H9 (cell line): ENCODE measurements around the gene EFNA5. TPM values are rescaled to one million over a fixed set of nuclear protein-coding genes. Genes with fewer than 3 reads are reported as not detected.

Experiments
- DNase-seq: peaks from one replicate; pipeline ENCODE4 v3.0.0-alpha.2; 2017
- H2AFZ ChIP-seq: one replicate; pipeline ENCODE4 v1.6.1; 2013; ENCODE audit warnings: mild to moderate bottlenecking, low read length, control low read depth, moderate library complexity
- H2AK5ac ChIP-seq: 2 replicates; pipeline ENCODE4 v1.6.1; 2013; ENCODE audit warnings: low read length, control low read depth, mixed read lengths; ENCODE audit not compliant: insufficient read length
- H2BK120ac ChIP-seq: one replicate; pipeline ENCODE4 v1.6.1; 2013; ENCODE audit warnings: low read depth, mild to moderate bottlenecking, low read length, control low read depth, inconsistent platforms; ENCODE audit not compliant: poor library complexity, severe bottlenecking
- H2BK12ac ChIP-seq: 2 replicates; pipeline ENCODE4 v1.6.1; 2013; ENCODE audit warnings: low read length, control low read depth, mixed read lengths, low read depth; ENCODE audit not compliant: insufficient read length
- H2BK15ac ChIP-seq: 2 replicates; pipeline ENCODE4 v1.6.1; 2013; ENCODE audit warnings: low read depth, low read length, control low read depth
- H2BK20ac ChIP-seq: one replicate; pipeline ENCODE4 v1.6.1; 2013; ENCODE audit warnings: low read depth, mild to moderate bottlenecking, low read length, control low read depth, inconsistent platforms; ENCODE audit not compliant: poor library complexity, severe bottlenecking
- H2BK5ac ChIP-seq: 2 replicates; pipeline ENCODE4 v1.6.1; 2013; ENCODE audit warnings: low read length, control low read depth, mixed read lengths; ENCODE audit not compliant: insufficient read length
- H3K14ac ChIP-seq: 2 replicates; pipeline ENCODE4 v1.6.1; 2013; ENCODE audit warnings: low read length, control low read depth; ENCODE audit not compliant: insufficient read depth
- H3K18ac ChIP-seq: 2 replicates; pipeline ENCODE4 v1.6.1; 2013; ENCODE audit warnings: low read depth, mild to moderate bottlenecking, mixed read lengths, low read length, control low read depth; ENCODE audit not compliant: insufficient read length
- H3K23ac ChIP-seq: 2 replicates; pipeline ENCODE4 v1.6.1; 2013; ENCODE audit warnings: low read length, control low read depth, mixed read lengths, low read depth; ENCODE audit not compliant: insufficient read length
- H3K23me2 ChIP-seq: 2 replicates; pipeline ENCODE4 v1.6.1; 2013; ENCODE audit warnings: low read depth, mild to moderate bottlenecking, mixed read lengths, low read length, control low read depth; ENCODE audit not compliant: insufficient read length, poor library complexity, severe bottlenecking
- H3K27ac ChIP-seq: 2 replicates; pipeline ENCODE4 v1.5.1; 2013; ENCODE audit warnings: low read length, control low read depth, mixed read lengths, low read depth; ENCODE audit not compliant: insufficient read length
- H3K27me3 ChIP-seq: 2 replicates; pipeline ENCODE4 v1.6.1; 2013; ENCODE audit warnings: low read length, control low read depth, inconsistent platforms; ENCODE audit not compliant: insufficient read depth
- H3K4ac ChIP-seq: 2 replicates; pipeline ENCODE4 v1.6.1; 2013; ENCODE audit warnings: low read depth, mild to moderate bottlenecking, control low read depth, inconsistent platforms, low read length, moderate library complexity
- H3K4me1 ChIP-seq: 2 replicates; pipeline ENCODE4 v1.6.1; 2013; ENCODE audit warnings: low read length, control low read depth, inconsistent platforms; ENCODE audit not compliant: insufficient read depth
- H3K4me2 ChIP-seq: 2 replicates; pipeline ENCODE4 v1.6.1; 2013; ENCODE audit warnings: low read length, control low read depth, mixed read lengths; ENCODE audit not compliant: insufficient read length, insufficient read depth
- H3K56ac ChIP-seq: 2 replicates; pipeline ENCODE4 v1.6.1; 2013; ENCODE audit warnings: low read depth, mild to moderate bottlenecking, mixed read lengths, low read length, control low read depth; ENCODE audit not compliant: insufficient read length
- H3K79me1 ChIP-seq: 2 replicates; pipeline ENCODE4 v1.6.1; 2013; ENCODE audit warnings: low read depth, mild to moderate bottlenecking, moderate library complexity, low read length, control low read depth, inconsistent platforms; ENCODE audit not compliant: insufficient read depth, poor library complexity, severe bottlenecking
- H3K79me2 ChIP-seq: 2 replicates; pipeline ENCODE4 v1.6.1; 2013; ENCODE audit warnings: low read length, control low read depth, inconsistent platforms; ENCODE audit not compliant: insufficient read depth
- H3K9ac ChIP-seq: 2 replicates; pipeline ENCODE4 v1.6.1; 2013; ENCODE audit warnings: low read length, control low read depth, mixed read lengths; ENCODE audit not compliant: insufficient read length; ENCODE audit errors: extremely low read depth
- H3K9me3 ChIP-seq: one replicate; pipeline ENCODE4 v1.6.1; 2013; ENCODE audit warnings: low read depth, low read length, inconsistent platforms; ENCODE audit not compliant: control insufficient read depth
- H3T11ph ChIP-seq: one replicate; pipeline ENCODE4 v1.6.1; 2013; ENCODE audit warnings: mild to moderate bottlenecking, low read length, control low read depth, inconsistent platforms
- H4K20me1 ChIP-seq: one replicate; pipeline ENCODE4 v1.6.1; 2013; ENCODE audit not compliant: control insufficient read depth, insufficient read length, insufficient read depth
- H4K5ac ChIP-seq: 2 replicates; pipeline ENCODE4 v1.6.1; 2013; ENCODE audit warnings: low read depth, mild to moderate bottlenecking, mixed read lengths, low read length, control low read depth; ENCODE audit not compliant: insufficient read length
- H4K8ac ChIP-seq: replicated peaks from 2 replicates; pipeline ENCODE4 v1.6.1; 2013; ENCODE audit warnings: low read length, control low read depth, mixed read lengths, low read depth; ENCODE audit not compliant: insufficient read length
- H4K91ac ChIP-seq: 2 replicates; pipeline ENCODE4 v1.6.1; 2013; ENCODE audit warnings: low read depth, mild to moderate bottlenecking, moderate library complexity, mixed read lengths, low read length, control low read depth; ENCODE audit not compliant: insufficient read length
- H3K27ac Mint-ChIP-seq, 3 experiments: 2 replicates in 2 of 3; 3 replicates in 1 of 3; pipeline ENCODE4 v1.8.0; 2020 to 2021; ENCODE audit warnings: mixed read lengths in 3 of 3, mild to moderate bottlenecking in 1 of 3, moderate library complexity in 1 of 3
- H3K27me3 Mint-ChIP-seq: 2 replicates; pipeline ENCODE4 v1.8.0; 2021; ENCODE audit warnings: low read depth, mild to moderate bottlenecking, moderate library complexity, mixed read lengths
- H3K36me3 Mint-ChIP-seq, 3 experiments: 2 replicates in 2 of 3; 3 replicates in 1 of 3; pipeline ENCODE4 v1.8.0; 2020 to 2021; ENCODE audit warnings: low read depth in 3 of 3, mixed read lengths in 3 of 3; ENCODE audit not compliant: insufficient read depth in 1 of 3
- H3K4me1 Mint-ChIP-seq, 2 experiments: 2 replicates each; pipeline ENCODE4 v1.8.0; 2020; ENCODE audit warnings: mixed read lengths in 2 of 2
- H3K4me3 Mint-ChIP-seq, 2 experiments: 2 replicates in 1 of 2; 3 replicates in 1 of 2; pipeline ENCODE4 v1.8.0; 2020 to 2021; ENCODE audit warnings: mild to moderate bottlenecking in 2 of 2, mixed read lengths in 2 of 2, moderate library complexity in 1 of 2
- H3K9me3 Mint-ChIP-seq, 2 experiments: 2 replicates in 1 of 2; 3 replicates in 1 of 2; pipeline ENCODE4 v1.8.0; 2020; ENCODE audit warnings: mild to moderate bottlenecking in 2 of 2, mixed read lengths in 2 of 2, moderate library complexity in 1 of 2
- WGBS: extraction: QIAGEN DNeasy Blood & Tissue Kit; methylation state at CpG from one replicate; pipeline ENCODE4 v1.1.7; 2013; ENCODE audit warnings: missing lambda C conversion rate, low lambda C conversion rate, mixed read lengths; ENCODE audit not compliant: insufficient read length; ENCODE audit errors: extremely low coverage; 5-methylcytosine and 5-hydroxymethylcytosine counted together
- total RNA-seq: library from RNA; stranded (reverse); gene quantifications from 2 replicates; pipeline ENCODE4 v1.2.1, GENCODE V29; 2021
- TF ChIP-seq, protein P1 (sequence below): fragments of 200-600 bp; sonication (generic); conservative IDR thresholded peaks from 3 replicates; pipeline ENCODE4 v1.8.0; 2021; ENCODE audit warnings: antibody characterized with exemption, mild to moderate bottlenecking

Gene EFNA5
- total RNA-seq, 1 experiment from 2014 or later, result 20.4 TPM

DNA sequence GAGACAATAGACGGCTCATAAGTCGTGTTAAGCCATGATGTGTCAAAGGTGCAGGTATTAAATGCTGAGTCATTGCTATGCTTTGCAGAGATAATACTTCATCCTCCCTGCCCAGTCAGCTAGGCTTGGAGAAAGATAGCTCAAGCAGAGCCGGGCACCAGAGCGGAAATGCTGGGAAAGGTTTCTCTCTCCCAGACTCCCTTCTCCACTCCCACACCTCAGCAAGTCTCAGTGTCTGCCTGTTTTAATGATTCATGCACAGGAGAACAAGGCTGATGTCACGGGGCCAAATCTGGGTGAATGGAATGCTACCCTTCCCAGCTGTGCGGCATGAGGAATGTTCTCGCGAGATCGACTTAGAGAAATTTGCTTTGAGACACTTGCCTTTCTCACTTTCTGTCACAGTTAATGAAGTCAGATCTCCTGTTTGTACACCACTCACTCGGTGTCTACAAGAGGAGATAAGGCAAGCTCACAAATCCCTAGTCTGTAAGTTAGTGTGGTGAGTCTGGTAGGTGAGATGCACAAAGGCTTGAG, 204.4 kb downstream of the EFNA5 start:
- peak overlapping the region; percentile 76 for H2AK5ac ChIP-seq
- peak overlapping the region; percentile 89 for H2BK12ac ChIP-seq
- H3K79me2 ChIP-seq, result no peaks in the 10 kb centered on the region
- no peak overlapping the region for H4K8ac ChIP-seq
- no peaks in the 10 kb centered on the region for H3K23me2 ChIP-seq
- no peak overlapping the region for H3K4ac ChIP-seq
- no peak overlapping the region for H2BK15ac ChIP-seq
- TF ChIP-seq, protein P1, sequence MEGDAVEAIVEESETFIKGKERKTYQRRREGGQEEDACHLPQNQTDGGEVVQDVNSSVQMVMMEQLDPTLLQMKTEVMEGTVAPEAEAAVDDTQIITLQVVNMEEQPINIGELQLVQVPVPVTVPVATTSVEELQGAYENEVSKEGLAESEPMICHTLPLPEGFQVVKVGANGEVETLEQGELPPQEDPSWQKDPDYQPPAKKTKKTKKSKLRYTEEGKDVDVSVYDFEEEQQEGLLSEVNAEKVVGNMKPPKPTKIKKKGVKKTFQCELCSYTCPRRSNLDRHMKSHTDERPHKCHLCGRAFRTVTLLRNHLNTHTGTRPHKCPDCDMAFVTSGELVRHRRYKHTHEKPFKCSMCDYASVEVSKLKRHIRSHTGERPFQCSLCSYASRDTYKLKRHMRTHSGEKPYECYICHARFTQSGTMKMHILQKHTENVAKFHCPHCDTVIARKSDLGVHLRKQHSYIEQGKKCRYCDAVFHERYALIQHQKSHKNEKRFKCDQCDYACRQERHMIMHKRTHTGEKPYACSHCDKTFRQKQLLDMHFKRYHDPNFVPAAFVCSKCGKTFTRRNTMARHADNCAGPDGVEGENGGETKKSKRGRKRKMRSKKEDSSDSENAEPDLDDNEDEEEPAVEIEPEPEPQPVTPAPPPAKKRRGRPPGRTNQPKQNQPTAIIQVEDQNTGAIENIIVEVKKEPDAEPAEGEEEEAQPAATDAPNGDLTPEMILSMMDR, result no peak
- H3K18ac ChIP-seq, result no peak overlapping the region
- H3K56ac ChIP-seq, result no peak overlapping the region
- no peak overlapping the region for H3K23ac ChIP-seq
- no peaks in the 10 kb centered on the region for H3K79me1 ChIP-seq
- Mint-ChIP-seq H3K9me3 (no peaks in the 10 kb centered on the region), H3K27me3 (no peaks in the 10 kb centered on the region), H3K36me3 (no peaks in the 10 kb centered on the region), H3K27ac (peak overlapping the region; percentile 1 to 54 (median 34); a peak in 4 of 7 replicates), H3K4me1 (peaks cover 83 to 86% of the 10 kb centered on the region in 2 experiments), H3K4me3 (no peak overlapping the region)
- peak overlapping the region; percentile 91 for H2BK20ac ChIP-seq
- H2BK120ac ChIP-seq, result peak overlapping the region; percentile 83
- H4K20me1 ChIP-seq, result peaks cover 2% of the 10 kb centered on the region
- no peak overlapping the region for H3K9ac ChIP-seq
- peaks cover 30% of the 10 kb centered on the region for H3K4me1 ChIP-seq
- H4K91ac ChIP-seq, result no peak overlapping the region
- H2AFZ ChIP-seq, result no peak overlapping the region
- WGBS, result no CpG with 5 or more reads among the region's 10 CpGs
- no peak overlapping the region for H2BK5ac ChIP-seq
- DNase-seq, result peak; percentile 39
- no peak overlapping the region for H3K14ac ChIP-seq
- H3K27me3 ChIP-seq, result no peaks in the 10 kb centered on the region
- no peak overlapping the region for H3K4me2 ChIP-seq
- H3K27ac ChIP-seq, result no peak overlapping the region
- no peak overlapping the region for H4K5ac ChIP-seq
- no peak overlapping the region for H3T11ph ChIP-seq
- H3K9me3 ChIP-seq, result no peaks in the 10 kb centered on the region
